SK-N-SH (cell line): ENCODE data around the gene ORC3.
A peak's percentile ranks its signal among the peaks of the same experiment; 100 is the strongest.

ENCODE experiments used
- JUND ChIP-seq: IDR thresholded peaks from 2 replicates; pipeline ENCODE4 v1.4.0; 2012
- MEF2A ChIP-seq: IDR thresholded peaks from 2 replicates; pipeline ENCODE4 v1.4.0; 2012; ENCODE audit warnings: low read depth, borderline replicate concordance
- NRF1 ChIP-seq: IDR thresholded peaks from 2 replicates; pipeline ENCODE4 v1.6.1; 2012; ENCODE audit warnings: low read depth, mild to moderate bottlenecking, low read length
- RXRA ChIP-seq: IDR thresholded peaks from 2 replicates; pipeline ENCODE4 v1.4.0; 2012; ENCODE audit warnings: low read depth, mild to moderate bottlenecking, borderline replicate concordance
- TAF1 ChIP-seq: IDR thresholded peaks from 2 replicates; pipeline ENCODE4 v1.6.1; 2012; ENCODE audit warnings: low read depth, mild to moderate bottlenecking, low read length, moderate library complexity, borderline replicate concordance
- TF ChIP-seq, protein P1 (sequence below): IDR thresholded peaks from 2 replicates; pipeline ENCODE4; 2012

DNA sequence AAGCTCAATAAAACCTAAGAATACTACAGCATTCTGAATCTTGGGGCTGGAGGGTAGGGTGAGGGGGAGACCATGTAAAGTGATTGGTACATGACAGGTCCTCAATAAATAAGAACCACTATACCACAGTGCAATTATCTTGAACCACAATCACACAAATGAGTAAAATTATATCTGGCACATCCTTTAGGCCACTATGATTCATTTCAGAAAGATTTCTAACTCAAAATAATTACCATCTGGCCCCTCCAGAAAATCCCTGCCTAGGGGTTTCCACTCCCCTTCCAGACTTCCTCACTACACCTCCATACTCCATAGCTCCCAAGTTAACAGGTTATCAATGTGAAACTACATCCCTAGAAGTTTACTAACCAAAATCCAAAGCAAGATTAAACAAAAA is 92.4 kb downstream of the ORC3 start:
- TF ChIP-seq NRF1 (no peak), JUND (no peak; the same call in 1 of the 2 replicates), MEF2A (no peak), TAF1 (no peak), RXRA (no peak)
- TF ChIP-seq, protein P1, sequence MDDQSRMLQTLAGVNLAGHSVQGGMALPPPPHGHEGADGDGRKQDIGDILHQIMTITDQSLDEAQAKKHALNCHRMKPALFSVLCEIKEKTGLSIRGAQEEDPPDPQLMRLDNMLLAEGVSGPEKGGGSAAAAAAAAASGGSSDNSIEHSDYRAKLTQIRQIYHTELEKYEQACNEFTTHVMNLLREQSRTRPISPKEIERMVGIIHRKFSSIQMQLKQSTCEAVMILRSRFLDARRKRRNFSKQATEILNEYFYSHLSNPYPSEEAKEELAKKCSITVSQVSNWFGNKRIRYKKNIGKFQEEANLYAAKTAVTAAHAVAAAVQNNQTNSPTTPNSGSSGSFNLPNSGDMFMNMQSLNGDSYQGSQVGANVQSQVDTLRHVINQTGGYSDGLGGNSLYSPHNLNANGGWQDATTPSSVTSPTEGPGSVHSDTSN, result peak; percentile 80
